ENCODE results near the gene ALPP. TPM values are rescaled to one million over a fixed set of nuclear protein-coding genes. Genes with fewer than 3 reads are reported as not detected.
"Not testable (repeated sequence)": the region's sequence is repeated elsewhere in the genome, so short reads cannot be mapped to it uniquely, and the experiment has no call there.

ALPP gene
- total RNA-seq, 1 experiment from 2014 or later, result 0.20 TPM

- WGBS (ENCODE audit: extremely low coverage, insufficient read length, low lambda C conversion rate), result no CpG with 5 or more reads among the region's 14 CpGs
- Histone ChIP-seq H3K56ac (ENCODE audit: insufficient read length, low read depth, low read length) (no peak overlapping the region), H3K79me2 (ENCODE audit: insufficient read depth, low read length) (no peaks in the 10 kb centered on the region), H3K23me2 (ENCODE audit: insufficient read length, low read depth, low read length, poor library complexity, severe bottlenecking) (no peaks in the 10 kb centered on the region), H3K4ac (ENCODE audit: low read depth, low read length) (no peak overlapping the region), H3K9me3 (ENCODE audit: control insufficient read depth, low read depth, low read length) (no peaks in the 10 kb centered on the region), H2BK5ac (ENCODE audit: insufficient read length, low read length) (no peak overlapping the region), H3K23ac (ENCODE audit: insufficient read length, low read depth, low read length) (no peak overlapping the region), H3K14ac (ENCODE audit: insufficient read depth, low read length) (no peak overlapping the region), H2BK20ac (ENCODE audit: low read depth, low read length, poor library complexity, severe bottlenecking) (no peak overlapping the region), H4K5ac (ENCODE audit: insufficient read length, low read depth, low read length) (no peak overlapping the region), H4K8ac (replicated peaks; ENCODE audit: insufficient read length, low read depth, low read length) (no peak overlapping the region), H2BK12ac (ENCODE audit: insufficient read length, low read depth, low read length) (no peak overlapping the region), H3K9ac (ENCODE audit: extremely low read depth, insufficient read length, low read length) (no peak overlapping the region), H4K91ac (ENCODE audit: insufficient read length, low read depth, low read length) (no peak overlapping the region), H2BK15ac (ENCODE audit: low read depth, low read length) (no peak overlapping the region), H3K4me2 (ENCODE audit: insufficient read depth, insufficient read length, low read length) (no peak overlapping the region), H3T11ph (ENCODE audit: low read length) (no peak overlapping the region), H2AFZ (ENCODE audit: low read length) (no peak overlapping the region), H2AK5ac (ENCODE audit: insufficient read length, low read length) (no peak overlapping the region), H3K79me1 (ENCODE audit: insufficient read depth, low read depth, low read length, poor library complexity, severe bottlenecking) (no peaks in the 10 kb centered on the region), H3K4me1 (ENCODE audit: insufficient read depth, low read length) (peaks cover 3% of the 10 kb centered on the region; the same call in 1 of the 2 replicates), H4K20me1 (ENCODE audit: control insufficient read depth, insufficient read depth, insufficient read length) (no peaks in the 10 kb centered on the region), H3K18ac (ENCODE audit: insufficient read length, low read depth, low read length) (no peak overlapping the region), H3K27me3 (ENCODE audit: insufficient read depth, low read length) (no peaks in the 10 kb centered on the region), H2BK120ac (ENCODE audit: low read depth, low read length, poor library complexity, severe bottlenecking) (no peak overlapping the region), H3K27ac (ENCODE audit: insufficient read length, low read depth, low read length) (no peak overlapping the region)
- Mint-ChIP-seq H3K4me1 (peaks cover 11 to 37% of the 10 kb centered on the region in 2 experiments), H3K27ac (peak overlapping the region in 2 of 3 experiments; percentile 36 to 70; a peak in 2 of 7 replicates), H3K27me3 (ENCODE audit: low read depth) (peaks cover 2% of the 10 kb centered on the region), H3K36me3 (ENCODE audit: insufficient read depth in 1 of 3, low read depth in 3 of 3) (peaks cover 2 to 6% (median 2%) of the 10 kb centered on the region in 3 experiments; a peak in 4 of 7 replicates), H3K4me3 (no peak overlapping the region; a peak in 1 of 5 replicates), H3K9me3 (peaks cover 0 to 5% of the 10 kb centered on the region in 2 experiments; a peak in 1 of 5 replicates)
- no peak for TF ChIP-seq CTCF (conservative IDR thresholded peaks at IDR 0.05)
- no peak for DNase-seq
These were observed 14.6 kb upstream of the ALPP start for GRCh38 chr2:232363784-232364615.

GRCh38 chr2:232364806-232365594 is 13.6 kb upstream of the ALPP start:
- H3K79me2 ChIP-seq (ENCODE audit: insufficient read depth, low read length); H4K8ac ChIP-seq (replicated peaks; ENCODE audit: insufficient read length, low read depth, low read length); H2AK5ac ChIP-seq (ENCODE audit: insufficient read length, low read length); H4K91ac ChIP-seq (ENCODE audit: insufficient read length, low read depth, low read length); H3K23ac ChIP-seq (ENCODE audit: insufficient read length, low read depth, low read length); H3K9ac ChIP-seq (ENCODE audit: extremely low read depth, insufficient read length, low read length); H2BK120ac ChIP-seq (ENCODE audit: low read depth, low read length, poor library complexity, severe bottlenecking); H3T11ph ChIP-seq (ENCODE audit: low read length); H2BK5ac ChIP-seq (ENCODE audit: insufficient read length, low read length); H2BK15ac ChIP-seq (ENCODE audit: low read depth, low read length); H2BK20ac ChIP-seq (ENCODE audit: low read depth, low read length, poor library complexity, severe bottlenecking); H3K14ac ChIP-seq (ENCODE audit: insufficient read depth, low read length); H3K79me1 ChIP-seq (ENCODE audit: insufficient read depth, low read depth, low read length, poor library complexity, severe bottlenecking); H2BK12ac ChIP-seq (ENCODE audit: insufficient read length, low read depth, low read length); H3K4ac ChIP-seq (ENCODE audit: low read depth, low read length); H3K9me3 Mint-ChIP-seq; H3K9me3 ChIP-seq (ENCODE audit: control insufficient read depth, low read depth, low read length); H3K27ac ChIP-seq (ENCODE audit: insufficient read length, low read depth, low read length); H3K18ac ChIP-seq (ENCODE audit: insufficient read length, low read depth, low read length); H3K56ac ChIP-seq (ENCODE audit: insufficient read length, low read depth, low read length); H2AFZ ChIP-seq (ENCODE audit: low read length); H4K20me1 ChIP-seq (ENCODE audit: control insufficient read depth, insufficient read depth, insufficient read length); H3K36me3 Mint-ChIP-seq (ENCODE audit: insufficient read depth in 1 of 3, low read depth in 3 of 3); H3K4me2 ChIP-seq (ENCODE audit: insufficient read depth, insufficient read length, low read length); H3K27me3 Mint-ChIP-seq (ENCODE audit: low read depth); DNase-seq; H3K23me2 ChIP-seq (ENCODE audit: insufficient read length, low read depth, low read length, poor library complexity, severe bottlenecking); H3K4me3 Mint-ChIP-seq; H3K4me1 ChIP-seq (ENCODE audit: insufficient read depth, low read length); H4K5ac ChIP-seq (ENCODE audit: insufficient read length, low read depth, low read length); H3K27me3 ChIP-seq (ENCODE audit: insufficient read depth, low read length): not testable (repeated sequence)
- H3K4me1 Mint-ChIP-seq, result peaks cover 17 to 43% of the 10 kb centered on the region in 2 experiments
- no CpG with 5 or more reads among the region's 18 CpGs for WGBS (ENCODE audit: extremely low coverage, insufficient read length, low lambda C conversion rate)
- peak overlapping the region in 1 of 3 experiments; percentile 55; a peak in 2 of 7 replicates for H3K27ac Mint-ChIP-seq

Measured in H9 (cell line).